Upper lobe of left lung (tissue), 4 donors: ENCODE results near the gene KLHDC10.

Source experiments
- CTCF ChIP-seq, 6 experiments: fragments of 450-650 bp in 4 of 6; fragments of 200-600 bp in 2 of 6; sonication (generic) in 2 of 6; IDR thresholded peaks; one replicate each; pipeline ENCODE4 v1.5.1; 2016 to 2019; ENCODE audit warnings: antibody characterized with exemption in 6 of 6
- POLR2A ChIP-seq, 4 donors: fragments of 450-650 bp; IDR thresholded peaks; one replicate each; pipeline ENCODE4 v1.5.1; 2016 to 2017; ENCODE audit warnings: antibody characterized with exemption in 4 of 4, mild to moderate bottlenecking in 2 of 4

- TF ChIP-seq CTCF (IDR thresholded peaks at IDR 0.05) = no peak
- no peak for TF ChIP-seq POLR2A (IDR thresholded peaks at IDR 0.05)
Measured at GRCh38 chr7:130131191-130131834, 61.0 kb downstream of the KLHDC10 start.
